Activated CD4-positive, alpha-beta memory T cell treated with anti-CD3 and anti-CD28 coated beads, Interleukin-2, amount 10 ng/mL, durations not matched to agents 7 days and 5 days (primary cell): ENCODE results near the gene ARHGAP9. TPM values are rescaled to one million over a fixed set of nuclear protein-coding genes. Genes with fewer than 3 reads are reported as not detected.

Experiments
- CTCF ChIA-PET: fragments of 350-600 bp; sonication (Branson Sonifier 250); formaldehyde crosslinking; loops from one replicate; lab custom pipeline; 2021; ENCODE audit warnings: antibody characterized with exemption, inconsistent platforms; lab: Charles Lee
- POLR2A ChIA-PET: fragments of 350-600 bp; sonication (Branson Sonifier 250); formaldehyde crosslinking; loops from one replicate; lab custom pipeline; 2021; ENCODE audit warnings: antibody characterized with exemption; lab: Charles Lee
- DNase-seq: peaks from one replicate; pipeline ENCODE4 v3.0.0-alpha.2; 2020
- H3K27ac Mint-ChIP-seq: one replicate; pipeline ENCODE4 v1.8.0; 2021; ENCODE audit warnings: mild to moderate bottlenecking, mixed read lengths
- H3K27me3 Mint-ChIP-seq: one replicate; pipeline ENCODE4 v1.8.0; 2021; ENCODE audit warnings: mixed read lengths
- H3K36me3 Mint-ChIP-seq: one replicate; pipeline ENCODE4 v1.8.0; 2021; ENCODE audit warnings: low read depth, mixed read lengths
- H3K4me1 Mint-ChIP-seq: one replicate; pipeline ENCODE4 v1.8.0; 2021; ENCODE audit warnings: mixed read lengths
- H3K4me3 Mint-ChIP-seq: one replicate; pipeline ENCODE4 v1.8.0; 2021; ENCODE audit warnings: mild to moderate bottlenecking, mixed read lengths
- H3K9me3 Mint-ChIP-seq: one replicate; pipeline ENCODE4 v1.8.0; 2021; ENCODE audit warnings: mixed read lengths
- total RNA-seq, 2 experiments: library from RNA; stranded (reverse); gene quantifications; one replicate each; pipeline ENCODE4 v1.2.3, GENCODE V29; 2021

Gene ARHGAP9
- total RNA-seq, 2 experiments from 2014 or later: 171 to 188 TPM

DNA sequence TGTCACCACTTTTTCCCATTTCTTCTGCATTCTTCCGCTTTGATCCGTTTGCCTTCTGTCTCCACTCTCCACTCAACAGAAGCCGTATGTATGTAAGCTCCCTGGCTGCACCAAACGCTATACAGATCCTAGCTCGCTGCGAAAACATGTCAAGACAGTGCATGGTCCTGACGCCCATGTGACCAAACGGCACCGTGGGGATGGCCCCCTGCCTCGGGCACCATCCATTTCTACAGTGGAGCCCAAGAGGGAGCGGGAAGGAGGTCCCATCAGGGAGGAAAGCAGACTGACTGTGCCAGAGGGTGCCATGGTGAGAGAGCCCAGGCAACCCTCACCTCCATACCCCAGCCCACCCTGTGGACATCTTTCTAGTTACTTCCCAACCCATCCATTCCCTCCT, 11.8 kb downstream of the ARHGAP9 start:
- no peak for DNase-seq
- ChIA-PET CTCF (interaction anchor here (1.2 to 15.2 kb wide), 2 partner anchors 6 to 9 kb away, joined by 3 to 204 read pairs; partner anchors contain the start of gene GLI1), POLR2A (interaction anchor here (0.6 kb wide), 1 partner anchor 1153 kb away, joined by 6 read pairs; no protein-coding TSS in a partner anchor)
- Mint-ChIP-seq H3K4me1 (peaks cover 25% of the 10 kb centered on the region), H3K27me3 (no peaks in the 10 kb centered on the region), H3K4me3 (no peak overlapping the region), H3K27ac (no peak overlapping the region), H3K9me3 (no peaks in the 10 kb centered on the region), H3K36me3 (peaks cover 36% of the 10 kb centered on the region)

DNA sequence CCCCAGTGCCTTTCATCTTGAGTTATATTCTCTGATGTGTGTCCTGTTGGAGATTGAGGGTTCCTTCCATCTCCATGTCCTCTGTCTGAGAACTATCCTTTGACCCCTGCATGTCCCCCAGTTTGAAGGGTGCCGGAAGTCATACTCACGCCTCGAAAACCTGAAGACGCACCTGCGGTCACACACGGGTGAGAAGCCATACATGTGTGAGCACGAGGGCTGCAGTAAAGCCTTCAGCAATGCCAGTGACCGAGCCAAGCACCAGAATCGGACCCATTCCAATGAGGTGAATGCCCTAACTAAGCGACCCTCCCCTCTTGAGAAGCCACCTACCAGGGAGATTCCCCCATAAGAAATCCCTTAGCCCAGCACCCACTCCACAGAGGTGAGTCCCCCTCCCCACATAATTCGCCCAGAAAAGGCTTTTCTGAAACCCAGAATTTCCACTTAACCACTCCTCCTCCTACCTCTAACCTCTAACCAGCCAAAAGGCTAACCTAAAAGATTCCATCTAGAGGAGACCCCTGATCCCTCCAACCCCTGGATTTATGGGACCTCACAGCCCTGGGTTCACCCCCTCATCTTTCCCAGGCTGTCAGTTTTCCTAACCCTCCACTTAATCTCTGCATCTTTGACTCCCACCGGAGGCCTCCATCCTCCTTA, 12.3 kb downstream of the ARHGAP9 start:
- Mint-ChIP-seq H3K4me1 (peaks cover 28% of the 10 kb centered on the region), H3K27ac (no peak overlapping the region), H3K27me3 (peaks cover 5% of the 10 kb centered on the region), H3K9me3 (no peaks in the 10 kb centered on the region), H3K4me3 (no peak overlapping the region), H3K36me3 (peaks cover 31% of the 10 kb centered on the region)
- ChIA-PET POLR2A (no interaction called here), CTCF (interaction anchor here (15.2 kb wide), 1 partner anchor 5 kb away, joined by 204 read pairs; the partner anchor contains the start of gene GLI1)
- DNase-seq: no peak

- Mint-ChIP-seq H3K4me3 (no peak overlapping the region), H3K36me3 (peaks cover 22% of the 10 kb centered on the region), H3K27ac (no peak overlapping the region), H3K9me3 (no peaks in the 10 kb centered on the region), H3K27me3 (peaks cover 15% of the 10 kb centered on the region), H3K4me1 (peaks cover 38% of the 10 kb centered on the region)
- DNase-seq: no peak
- POLR2A ChIA-PET: interaction anchor here (1.0 to 2.2 kb wide), 4 partner anchors 9 to 36 kb away, joined by 5 to 13 read pairs (median 5); partner anchors contain the start of gene ARHGAP9
- CTCF ChIA-PET: interaction anchor here (0.6 to 9.8 kb wide), 4 partner anchors 9 to 253 kb away, joined by 3 to 204 read pairs (median 8); partner anchors contain the start of gene ARHGAP9
These were observed 13.7 kb downstream of the ARHGAP9 start for GRCh38 chr12:57465747-57466505.

- H3K4me3 Mint-ChIP-seq: no peak overlapping the region
These were observed 14.5 kb downstream of the ARHGAP9 start for GRCh38 chr12:57465030-57465746.

DNA sequence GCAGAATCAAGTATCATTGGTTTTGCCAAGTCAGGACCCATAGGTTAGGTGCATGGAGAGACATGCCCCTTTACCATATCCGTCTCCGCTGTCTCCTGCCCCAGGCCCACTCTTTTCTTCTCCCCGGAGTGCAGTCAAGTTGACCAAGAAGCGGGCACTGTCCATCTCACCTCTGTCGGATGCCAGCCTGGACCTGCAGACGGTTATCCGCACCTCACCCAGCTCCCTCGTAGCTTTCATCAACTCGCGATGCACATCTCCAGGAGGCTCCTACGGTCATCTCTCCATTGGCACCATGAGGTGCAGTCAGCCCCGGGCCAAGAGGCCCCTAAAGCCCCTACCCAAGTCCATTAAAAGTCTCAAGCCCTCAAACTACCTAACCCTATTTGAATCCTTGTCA, 15.1 kb downstream of the ARHGAP9 start:
- CTCF ChIA-PET: interaction anchor here (2.3 to 9.8 kb wide), 3 partner anchors 10 to 12 kb away, joined by 12 to 204 read pairs (median 30); partner anchors contain the start of genes ARHGAP9 and INHBE
- Mint-ChIP-seq H3K4me3 (no peak overlapping the region), H3K27me3 (peaks cover 21% of the 10 kb centered on the region), H3K27ac (no peak overlapping the region), H3K36me3 (peaks cover 17% of the 10 kb centered on the region), H3K9me3 (no peaks in the 10 kb centered on the region), H3K4me1 (peaks cover 44% of the 10 kb centered on the region)
- DNase-seq: no peak
- POLR2A ChIA-PET: interaction anchor here (2.1 kb wide), 1 partner anchor 16 kb away, joined by 5 read pairs; no protein-coding TSS in a partner anchor

More at GRCh38 chr12:57465030-57465746, 14.5 kb downstream of the ARHGAP9 start:
- H3K36me3 Mint-ChIP-seq: peaks cover 21% of the 10 kb centered on the region
- H3K9me3 Mint-ChIP-seq: no peaks in the 10 kb centered on the region
- ChIA-PET POLR2A (interaction anchor here (1.0 to 2.2 kb wide), 4 partner anchors 9 to 35 kb away, joined by 5 to 13 read pairs (median 5); partner anchors contain the start of gene ARHGAP9), CTCF (interaction anchor here (2.3 to 9.8 kb wide), 2 partner anchors 10 to 12 kb away, joined by 12 to 204 read pairs; partner anchors contain the start of gene ARHGAP9)
- H3K27me3 Mint-ChIP-seq: peaks cover 20% of the 10 kb centered on the region
- no peak for DNase-seq
- H3K4me1 Mint-ChIP-seq: peaks cover 42% of the 10 kb centered on the region
- H3K27ac Mint-ChIP-seq: no peak overlapping the region

DNA sequence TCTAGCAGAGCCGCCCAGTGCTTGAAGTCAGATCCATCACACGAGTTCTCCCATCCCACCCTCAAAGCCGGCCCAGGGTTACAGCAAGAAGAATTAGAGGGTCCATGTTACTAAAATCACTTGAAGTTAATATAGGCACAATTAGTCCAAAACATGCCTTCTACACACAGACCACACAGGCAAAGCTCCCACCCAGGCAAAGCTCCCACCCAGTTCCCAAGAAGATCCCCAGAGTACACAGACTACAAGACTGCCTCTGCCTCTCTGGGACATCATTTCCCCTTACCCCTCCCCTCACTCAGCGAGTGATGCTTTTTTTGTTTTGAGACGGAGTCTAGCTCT, 16.8 kb downstream of the ARHGAP9 start:
- POLR2A ChIA-PET: interaction anchor here (0.9 to 6.4 kb wide), 3 partner anchors 14 to 151 kb away, joined by 4 to 72 read pairs (median 4); partner anchors contain the start of gene ARHGAP9
- Mint-ChIP-seq H3K36me3 (peaks cover 5% of the 10 kb centered on the region), H3K27me3 (peaks cover 23% of the 10 kb centered on the region), H3K9me3 (no peaks in the 10 kb centered on the region), H3K4me3 (peak overlapping the region; percentile 85), H3K27ac (peak overlapping the region; percentile 38), H3K4me1 (peaks cover 55% of the 10 kb centered on the region)
- no peak for DNase-seq
- CTCF ChIA-PET: interaction anchor here (0.5 to 9.8 kb wide), 13 partner anchors 9 to 415 kb away, joined by 3 to 204 read pairs (median 3); partner anchors contain the start of genes ARHGAP9, DCTN2, INHBE and SHMT2

DNA sequence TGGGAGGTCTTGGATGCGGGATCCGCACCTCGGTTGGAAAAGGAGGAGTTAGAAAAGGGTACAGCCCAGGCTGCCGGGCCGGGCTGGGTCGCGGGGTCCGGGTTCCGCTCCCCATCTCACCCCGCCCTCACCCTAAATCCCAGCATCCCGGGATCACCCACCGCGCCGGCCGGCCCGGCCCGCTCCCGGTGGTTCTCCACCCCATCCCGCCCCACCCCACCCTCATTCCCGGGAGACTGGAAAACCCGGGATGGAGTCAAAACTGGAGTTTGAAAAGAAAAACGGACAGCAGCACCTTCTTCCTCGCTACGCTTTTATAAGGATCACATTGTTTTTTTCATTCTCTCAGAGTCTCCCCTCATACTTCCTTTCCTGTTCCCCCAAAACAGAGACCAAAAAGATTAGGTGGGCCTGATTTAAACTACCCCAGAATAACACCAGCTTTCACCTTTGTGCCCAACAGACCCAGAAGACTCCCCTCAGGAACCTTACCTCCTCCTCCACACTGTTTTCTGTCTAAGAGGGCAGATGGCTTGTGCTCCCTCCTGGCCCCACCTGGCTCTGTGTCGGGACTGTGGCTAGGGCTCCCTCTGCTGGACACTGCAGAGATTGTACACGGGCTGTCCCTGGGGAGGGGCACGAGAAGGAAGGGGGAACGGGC, 17.3 kb downstream of the ARHGAP9 start:
- Mint-ChIP-seq H3K4me1 (peaks cover 57% of the 10 kb centered on the region), H3K36me3 (no peaks in the 10 kb centered on the region), H3K9me3 (no peaks in the 10 kb centered on the region), H3K27ac (peak overlapping the region; percentile 38), H3K27me3 (peaks cover 23% of the 10 kb centered on the region), H3K4me3 (peak overlapping the region; percentile 85)
- CTCF ChIA-PET: interaction anchor here (0.5 to 9.8 kb wide), 12 partner anchors 9 to 415 kb away, joined by 3 to 204 read pairs (median 3); partner anchors contain the start of genes ARHGAP9, DCTN2 and INHBE
- peak; percentile 90 for DNase-seq
- POLR2A ChIA-PET: interaction anchor here (0.6 to 6.4 kb wide), 4 partner anchors 15 to 151 kb away, joined by 4 to 72 read pairs (median 4); partner anchors contain the start of genes ARHGAP9 and MARS1

DNA sequence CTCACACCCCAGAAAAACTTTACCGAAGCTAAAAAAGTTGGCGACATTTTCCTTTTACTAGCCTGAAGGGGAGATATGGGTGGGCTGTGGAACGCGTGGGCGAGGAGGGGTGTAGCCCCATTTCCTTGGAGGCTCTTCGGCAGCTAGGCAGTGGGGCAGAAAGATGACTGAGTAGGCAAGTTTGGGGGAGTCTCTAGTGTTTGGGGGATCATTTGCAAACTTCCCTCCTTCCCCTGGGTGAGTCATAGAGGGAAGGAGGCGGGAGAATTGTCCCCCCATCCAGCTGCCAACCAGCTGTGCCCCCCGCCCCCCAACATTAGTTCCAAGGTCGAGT, 17.8 kb downstream of the ARHGAP9 start:
- Mint-ChIP-seq H3K27me3 (peaks cover 23% of the 10 kb centered on the region), H3K4me1 (peaks cover 57% of the 10 kb centered on the region), H3K4me3 (peak overlapping the region; percentile 85), H3K9me3 (no peaks in the 10 kb centered on the region), H3K36me3 (no peaks in the 10 kb centered on the region), H3K27ac (peak overlapping the region; percentile 28)
- ChIA-PET CTCF (interaction anchor here (0.8 to 9.8 kb wide), 9 partner anchors 8 to 414 kb away, joined by 3 to 204 read pairs (median 4); partner anchors contain the start of genes ARHGAP9, DCTN2 and INHBE), POLR2A (interaction anchor here (0.6 to 6.4 kb wide), 4 partner anchors 15 to 56 kb away, joined by 3 to 72 read pairs (median 4); partner anchors contain the start of genes ARHGAP9 and MARS1)
- DNase-seq: no peak

DNA sequence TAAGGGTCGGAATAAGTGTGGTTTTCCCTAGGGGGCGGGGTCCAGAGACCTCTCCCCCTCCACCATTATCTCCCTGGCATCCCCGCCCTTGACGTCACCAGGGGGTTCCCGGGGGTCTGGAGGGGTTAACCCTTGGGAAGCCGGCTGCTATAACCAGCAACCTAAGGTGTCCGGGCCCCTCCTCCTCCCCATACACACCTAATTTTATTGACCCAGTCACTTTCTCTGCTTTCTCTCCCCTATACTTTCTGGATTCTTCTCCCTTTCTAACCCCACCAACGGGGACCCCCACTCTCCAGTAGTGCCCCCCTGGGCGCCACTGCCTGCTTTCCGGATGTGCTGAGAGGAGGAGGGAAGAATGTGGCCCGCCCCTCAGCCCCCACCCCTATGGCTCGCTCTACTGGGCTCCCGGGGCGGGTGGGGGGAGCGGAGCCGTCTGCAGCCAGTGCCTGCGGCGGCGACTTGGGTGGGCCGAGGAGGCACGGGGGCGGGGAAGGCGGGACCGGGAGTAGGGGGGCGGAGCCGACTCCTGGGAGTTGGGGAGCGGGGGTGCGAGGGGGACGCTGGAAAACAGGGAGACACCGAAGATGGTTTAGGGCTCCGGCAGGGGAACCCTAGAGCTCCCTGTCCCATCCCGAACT, 18.3 kb downstream of the ARHGAP9 start:
- ChIA-PET POLR2A (interaction anchor here (1.3 to 6.4 kb wide), 3 partner anchors 16 to 231 kb away, joined by 3 to 72 read pairs (median 5); partner anchors contain the start of gene ARHGAP9), CTCF (interaction anchor here (0.9 to 9.8 kb wide), 3 partner anchors 8 to 30 kb away, joined by 4 to 204 read pairs (median 30); partner anchors contain the start of genes ARHGAP9 and INHBE)
- Mint-ChIP-seq H3K4me3 (peak overlapping the region; percentile 85), H3K4me1 (peaks cover 59% of the 10 kb centered on the region), H3K36me3 (no peaks in the 10 kb centered on the region), H3K9me3 (no peaks in the 10 kb centered on the region), H3K27ac (no peak overlapping the region), H3K27me3 (peaks cover 23% of the 10 kb centered on the region)
- DNase-seq: peak; percentile 41

- peak overlapping the region; percentile 85 for H3K4me3 Mint-ChIP-seq
- peaks cover 63% of the 10 kb centered on the region for H3K4me1 Mint-ChIP-seq
- H3K36me3 Mint-ChIP-seq: no peaks in the 10 kb centered on the region
- H3K9me3 Mint-ChIP-seq: no peaks in the 10 kb centered on the region
- no peak overlapping the region for H3K27ac Mint-ChIP-seq
- POLR2A ChIA-PET: interaction anchor here (0.9 to 6.4 kb wide), 5 partner anchors 11 to 283 kb away, joined by 3 to 72 read pairs (median 4); partner anchors contain the start of gene ARHGAP9
- H3K27me3 Mint-ChIP-seq: peaks cover 23% of the 10 kb centered on the region
- CTCF ChIA-PET: interaction anchor here (9.8 kb wide), 1 partner anchor 14 kb away, joined by 204 read pairs; the partner anchor contains the start of gene ARHGAP9
- DNase-seq: no peak
These were observed 18.8 kb downstream of the ARHGAP9 start for GRCh38 chr12:57460841-57461275.

- Mint-ChIP-seq H3K4me1 (peaks cover 68% of the 10 kb centered on the region), H3K36me3 (no peaks in the 10 kb centered on the region), H3K9me3 (no peaks in the 10 kb centered on the region), H3K27ac (peak overlapping the region; percentile 6), H3K27me3 (peaks cover 23% of the 10 kb centered on the region), H3K4me3 (peak overlapping the region; percentile 61)
- DNase-seq: no peak
- CTCF ChIA-PET: interaction anchor here (2.2 to 9.8 kb wide), 3 partner anchors 15 to 27 kb away, joined by 16 to 204 read pairs (median 17); partner anchors contain the start of genes ARHGAP9, INHBC and MARS1
- POLR2A ChIA-PET: interaction anchor here (0.9 to 6.4 kb wide), 6 partner anchors 11 to 284 kb away, joined by 3 to 72 read pairs (median 4); partner anchors contain the start of genes ARHGAP9 and DDIT3
These were observed 19.2 kb downstream of the ARHGAP9 start for GRCh38 chr12:57460468-57460784.
